ENCODE measurements around the gene SLC2A1.

The SLC2A1 gene

GRCh38 chr1:42887366-42887765 lies 71.3 kb downstream of the SLC2A1 start:
- no peak for DNase-seq

DNA sequence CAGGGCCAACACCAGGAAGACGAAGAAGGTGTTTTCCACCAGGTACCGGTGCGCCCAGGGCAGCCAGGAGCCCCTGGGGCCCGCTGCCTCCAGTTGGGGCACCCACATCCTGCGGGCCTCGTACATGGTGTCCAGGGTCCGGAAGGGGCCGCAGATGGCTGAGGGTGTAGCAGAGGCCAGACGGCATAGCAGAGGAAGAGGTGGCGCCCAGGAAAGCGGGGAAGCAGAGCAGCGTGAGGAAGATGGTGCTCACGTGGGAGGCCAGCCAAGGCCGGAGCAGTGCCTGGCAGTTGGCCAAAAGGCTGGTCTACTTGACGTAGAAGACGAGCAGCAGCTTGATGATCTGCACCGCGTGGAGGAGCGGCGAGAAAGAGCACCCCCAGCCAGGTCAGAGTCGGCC lies 71.9 kb downstream of the SLC2A1 start:
- DNase-seq, result no peak

- no peak for DNase-seq
These were observed 72.5 kb downstream of the SLC2A1 start for GRCh38 chr1:42886046-42886739.

- no peak for DNase-seq
These were observed 78.3 kb downstream of the SLC2A1 start for GRCh38 chr1:42880384-42880783.

DNA sequence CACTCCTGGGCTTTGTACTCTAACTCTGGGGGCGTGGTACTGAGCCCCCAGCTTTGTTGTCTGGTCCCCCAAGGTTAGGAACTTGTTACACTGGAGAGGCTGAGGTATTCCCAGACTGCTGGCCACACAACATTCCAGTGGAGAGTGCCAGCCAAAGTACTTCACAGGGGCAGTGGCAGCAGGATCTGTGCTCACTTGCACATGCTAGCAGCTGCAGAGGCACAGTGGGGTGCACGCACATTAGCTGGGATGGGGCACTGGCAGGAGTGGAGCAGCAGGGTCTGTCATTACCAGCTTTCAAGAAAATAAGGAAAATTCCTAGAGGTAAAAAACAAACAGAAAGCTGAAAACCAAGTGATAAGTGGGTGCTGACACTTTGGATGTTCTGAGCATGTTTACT lies 81.3 kb downstream of the SLC2A1 start:
- no peak for DNase-seq

GRCh38 chr1:42876009-42876408 lies 82.7 kb downstream of the SLC2A1 start:
- DNase-seq, result no peak
